Ishikawa (cell line): ENCODE measurements around the gene FAIM.

ENCODE experiments used
- CEBPB ChIP-seq: IDR thresholded peaks from 2 replicates; pipeline ENCODE4 v1.6.1; 2012
- EP300 ChIP-seq: IDR thresholded peaks from 2 replicates; pipeline ENCODE4 v1.6.1; 2012; ENCODE audit warnings: borderline replicate concordance
- NFIC ChIP-seq: IDR thresholded peaks from 2 replicates; pipeline ENCODE4 v1.6.1; 2012
- RAD21 ChIP-seq: IDR thresholded peaks from 2 replicates; pipeline ENCODE4 v1.6.1; 2012; ENCODE audit warnings: low read depth
- TAF1 ChIP-seq: IDR thresholded peaks from 2 replicates; pipeline ENCODE4 v1.6.1; 2012; ENCODE audit warnings: low read depth, mild to moderate bottlenecking
- TCF12 ChIP-seq: IDR thresholded peaks from 2 replicates; pipeline ENCODE4 v1.6.1; 2012; ENCODE audit warnings: low read depth
- YY1 ChIP-seq: IDR thresholded peaks from 2 replicates; pipeline ENCODE4 v1.6.1; 2012; ENCODE audit warnings: low read depth
- TF ChIP-seq, protein P1 (sequence below): IDR thresholded peaks from 2 replicates; pipeline ENCODE4 v1.6.1; 2012
- TF ChIP-seq, protein P2 (sequence below): IDR thresholded peaks from 2 replicates; pipeline ENCODE4 v1.6.1; 2012; ENCODE audit warnings: low read depth, mild to moderate bottlenecking
- TF ChIP-seq, protein P3 (sequence below): IDR thresholded peaks from 2 replicates; pipeline ENCODE4 v1.6.1; 2012

DNA sequence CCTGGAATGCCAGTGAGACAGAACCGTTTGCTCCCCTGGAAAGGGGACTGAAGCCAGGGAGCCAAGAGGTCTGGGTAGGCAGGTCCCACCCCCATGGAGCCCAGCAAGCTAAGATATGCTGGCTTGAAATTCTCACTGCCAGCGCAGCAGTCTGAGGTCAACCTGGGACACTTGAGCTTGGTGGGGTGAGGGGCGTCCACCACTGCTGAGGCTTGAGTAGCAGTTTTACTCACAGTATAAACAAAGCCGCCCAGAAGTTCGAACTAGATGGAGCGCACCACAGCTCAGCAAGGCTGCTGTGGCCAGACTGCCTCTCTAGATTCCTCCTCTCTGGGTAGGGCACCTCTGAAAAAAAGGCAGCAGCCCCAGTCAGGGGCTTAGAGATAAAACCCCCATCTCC lies 48.1 kb upstream of the FAIM start:
- TF ChIP-seq YY1 (no peak), TAF1 (no peak), RAD21 (no peak), EP300 (no peak), CEBPB (no peak), TCF12 (no peak), NFIC (no peak)
- TF ChIP-seq, protein P1, sequence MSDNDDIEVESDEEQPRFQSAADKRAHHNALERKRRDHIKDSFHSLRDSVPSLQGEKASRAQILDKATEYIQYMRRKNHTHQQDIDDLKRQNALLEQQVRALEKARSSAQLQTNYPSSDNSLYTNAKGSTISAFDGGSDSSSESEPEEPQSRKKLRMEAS = no peak
- TF ChIP-seq, protein P2, sequence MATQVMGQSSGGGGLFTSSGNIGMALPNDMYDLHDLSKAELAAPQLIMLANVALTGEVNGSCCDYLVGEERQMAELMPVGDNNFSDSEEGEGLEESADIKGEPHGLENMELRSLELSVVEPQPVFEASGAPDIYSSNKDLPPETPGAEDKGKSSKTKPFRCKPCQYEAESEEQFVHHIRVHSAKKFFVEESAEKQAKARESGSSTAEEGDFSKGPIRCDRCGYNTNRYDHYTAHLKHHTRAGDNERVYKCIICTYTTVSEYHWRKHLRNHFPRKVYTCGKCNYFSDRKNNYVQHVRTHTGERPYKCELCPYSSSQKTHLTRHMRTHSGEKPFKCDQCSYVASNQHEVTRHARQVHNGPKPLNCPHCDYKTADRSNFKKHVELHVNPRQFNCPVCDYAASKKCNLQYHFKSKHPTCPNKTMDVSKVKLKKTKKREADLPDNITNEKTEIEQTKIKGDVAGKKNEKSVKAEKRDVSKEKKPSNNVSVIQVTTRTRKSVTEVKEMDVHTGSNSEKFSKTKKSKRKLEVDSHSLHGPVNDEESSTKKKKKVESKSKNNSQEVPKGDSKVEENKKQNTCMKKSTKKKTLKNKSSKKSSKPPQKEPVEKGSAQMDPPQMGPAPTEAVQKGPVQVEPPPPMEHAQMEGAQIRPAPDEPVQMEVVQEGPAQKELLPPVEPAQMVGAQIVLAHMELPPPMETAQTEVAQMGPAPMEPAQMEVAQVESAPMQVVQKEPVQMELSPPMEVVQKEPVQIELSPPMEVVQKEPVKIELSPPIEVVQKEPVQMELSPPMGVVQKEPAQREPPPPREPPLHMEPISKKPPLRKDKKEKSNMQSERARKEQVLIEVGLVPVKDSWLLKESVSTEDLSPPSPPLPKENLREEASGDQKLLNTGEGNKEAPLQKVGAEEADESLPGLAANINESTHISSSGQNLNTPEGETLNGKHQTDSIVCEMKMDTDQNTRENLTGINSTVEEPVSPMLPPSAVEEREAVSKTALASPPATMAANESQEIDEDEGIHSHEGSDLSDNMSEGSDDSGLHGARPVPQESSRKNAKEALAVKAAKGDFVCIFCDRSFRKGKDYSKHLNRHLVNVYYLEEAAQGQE = no peak
- TF ChIP-seq, protein P3, sequence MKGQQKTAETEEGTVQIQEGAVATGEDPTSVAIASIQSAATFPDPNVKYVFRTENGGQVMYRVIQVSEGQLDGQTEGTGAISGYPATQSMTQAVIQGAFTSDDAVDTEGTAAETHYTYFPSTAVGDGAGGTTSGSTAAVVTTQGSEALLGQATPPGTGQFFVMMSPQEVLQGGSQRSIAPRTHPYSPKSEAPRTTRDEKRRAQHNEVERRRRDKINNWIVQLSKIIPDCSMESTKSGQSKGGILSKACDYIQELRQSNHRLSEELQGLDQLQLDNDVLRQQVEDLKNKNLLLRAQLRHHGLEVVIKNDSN = no peak
